H1 (cell line): ENCODE measurements around the gene ARHGAP24. TPM values are rescaled to one million over a fixed set of nuclear protein-coding genes. Genes with fewer than 3 reads are reported as not detected.

Experiments used
- CTCF ChIA-PET: fragments of 300-600 bp; sonication (Branson Sonifier 250); formaldehyde crosslinking; loops from one replicate; lab custom pipeline; 2021; ENCODE audit not compliant: partially characterized antibody; lab: Charles Lee
- POLR2A ChIA-PET: fragments of 300-600 bp; sonication (Branson Sonifier 250); formaldehyde crosslinking; loops from one replicate; lab custom pipeline; 2021; ENCODE audit warnings: inconsistent platforms; ENCODE audit not compliant: partially characterized antibody; lab: Charles Lee
- DNase-seq, 2 experiments: peaks; one replicate each; pipeline versions ENCODE4 v3.0.0 to v3.0.0-alpha.2; 2010 to 2022; ENCODE audit warnings: low spot score in 2 of 2, low read depth in 1 of 2, mixed read lengths in 1 of 2
- FAIRE-seq: peaks from 2 replicates; lab custom pipeline; 2011; peaks lifted over from hg19 to GRCh38; lab: Jason Lieb, UNC
- H2AFZ ChIP-seq: 2 replicates; pipeline ENCODE4 v1.8.1; 2012; ENCODE audit warnings: low read length, inconsistent platforms
- H2AK5ac ChIP-seq: 2 replicates; pipeline ENCODE4 v1.6.1; 2013; ENCODE audit warnings: low read depth, low read length
- H2BK120ac ChIP-seq: replicated peaks from 2 replicates; pipeline ENCODE3; 2013; ENCODE audit warnings: low read depth, low read length, inconsistent platforms
- H2BK12ac ChIP-seq: 2 replicates; pipeline ENCODE4 v1.6.1; 2013; ENCODE audit warnings: low read depth, low read length
- H2BK15ac ChIP-seq: 2 replicates; pipeline ENCODE4 v1.6.1; 2013; ENCODE audit warnings: low read length
- H2BK20ac ChIP-seq: 2 replicates; pipeline ENCODE4 v1.6.1; 2013; ENCODE audit warnings: low read length
- H2BK5ac ChIP-seq: 2 replicates; pipeline ENCODE4 v1.6.1; 2013; ENCODE audit warnings: low read depth, low read length
- H3K14ac ChIP-seq: 2 replicates; pipeline ENCODE4 v1.6.1; 2013; ENCODE audit warnings: inconsistent platforms; ENCODE audit not compliant: insufficient read length
- H3K18ac ChIP-seq: 2 replicates; pipeline ENCODE4 v1.6.1; 2013; ENCODE audit warnings: low read length; ENCODE audit errors: extremely low read depth
- H3K23ac ChIP-seq: 2 replicates; pipeline ENCODE4 v1.6.1; 2013; ENCODE audit warnings: inconsistent platforms; ENCODE audit not compliant: insufficient read length
- H3K23me2 ChIP-seq: 2 replicates; pipeline ENCODE4 v1.6.1; 2013; ENCODE audit warnings: low read depth, low read length
- H3K27ac ChIP-seq: 2 replicates; pipeline ENCODE4 v1.6.1; 2011; ENCODE audit warnings: low read depth, low read length, inconsistent platforms
- H3K27me3 ChIP-seq, 4 experiments: replicated peaks in 1 of 4; 1 replicate in 1 of 4; 2 replicates in 3 of 4; pipeline versions ENCODE4 v1.6.1 to v1.8.1; 2011 to 2013; ENCODE audit warnings: low read length in 3 of 4, mild to moderate bottlenecking in 3 of 4, inconsistent platforms in 2 of 4, mixed read lengths in 2 of 4, moderate library complexity in 1 of 4; ENCODE audit not compliant: control insufficient read depth in 3 of 4, insufficient read depth in 3 of 4; ENCODE audit errors: extremely low read depth in 1 of 4
- H3K36me3 ChIP-seq, 4 experiments: 2 replicates each; pipeline versions ENCODE4 v1.6.1 to v1.8.1; 2011 to 2013; ENCODE audit warnings: mild to moderate bottlenecking in 4 of 4, low read length in 3 of 4, moderate library complexity in 2 of 4, control low read depth in 1 of 4, inconsistent platforms in 1 of 4; ENCODE audit not compliant: insufficient read depth in 4 of 4, control insufficient read depth in 2 of 4
- H3K4ac ChIP-seq: replicated peaks from 2 replicates; pipeline ENCODE3; 2013; ENCODE audit warnings: low read length, low read depth, mixed read lengths, inconsistent platforms; ENCODE audit not compliant: insufficient read length
- H3K4me1 ChIP-seq, 4 experiments: replicated peaks in 1 of 4; 1 replicate in 1 of 4; 2 replicates in 3 of 4; pipeline versions ENCODE4 v1.6.1 to v1.8.1; 2011 to 2013; ENCODE audit warnings: low read length in 3 of 4, inconsistent platforms in 2 of 4, mixed read lengths in 1 of 4; ENCODE audit not compliant: insufficient read depth in 4 of 4, control insufficient read depth in 3 of 4
- H3K4me2 ChIP-seq, 2 experiments: 2 replicates each; pipeline versions ENCODE4 v1.6.1 to v1.8.1; 2011 to 2013; ENCODE audit warnings: low read depth in 2 of 2, low read length in 2 of 2, control low read depth in 1 of 2, inconsistent platforms in 1 of 2, mild to moderate bottlenecking in 1 of 2; ENCODE audit not compliant: insufficient read depth in 1 of 2
- H3K4me3 ChIP-seq, 4 experiments: fragments of 200-600, 300-600 bp in 1 of 4; sonication (generic), shearing (Covaris generic), sonication (Bioruptor Twin) in 1 of 4; 2 replicates each; pipeline versions ENCODE4 v1.5.1 to v1.8.1; 2011 to 2016; ENCODE audit warnings: low read length in 4 of 4, low read depth in 3 of 4, control low read depth in 2 of 4, inconsistent platforms in 2 of 4, mild to moderate bottlenecking in 2 of 4, mixed read lengths in 1 of 4, moderate library complexity in 1 of 4; ENCODE audit not compliant: insufficient read depth in 2 of 4; ENCODE audit errors: extremely low read depth in 1 of 4
- H3K56ac ChIP-seq: replicated peaks from 2 replicates; pipeline ENCODE3; 2013; ENCODE audit warnings: low read depth, mild to moderate bottlenecking, mixed read lengths, low read length, inconsistent platforms; ENCODE audit not compliant: insufficient read length
- H3K79me1 ChIP-seq: 2 replicates; pipeline ENCODE4 v1.6.1; 2013; ENCODE audit warnings: low read depth, low read length, control low read depth
- H3K79me2 ChIP-seq, 2 experiments: 2 replicates each; pipeline versions ENCODE4 v1.6.1 to v1.8.1; 2012 to 2013; ENCODE audit warnings: low read length in 2 of 2, mild to moderate bottlenecking in 2 of 2, inconsistent platforms in 1 of 2; ENCODE audit not compliant: insufficient read depth in 2 of 2, control insufficient read depth in 1 of 2
- H3K9ac ChIP-seq, 4 experiments: replicated peaks in 1 of 4; 1 replicate in 1 of 4; 2 replicates in 3 of 4; pipeline versions ENCODE4 v1.6.1 to v1.8.1; 2011 to 2013; ENCODE audit warnings: low read depth in 3 of 4, low read length in 3 of 4, control low read depth in 2 of 4, mild to moderate bottlenecking in 2 of 4, moderate library complexity in 2 of 4, inconsistent platforms in 1 of 4; ENCODE audit errors: extremely low read depth in 1 of 4
- H3K9me3 ChIP-seq, 2 experiments: 2 replicates each; pipeline versions ENCODE4 v1.6.1 to v1.8.1; 2012 to 2013; ENCODE audit warnings: mild to moderate bottlenecking in 2 of 2, moderate library complexity in 2 of 2, control low read depth in 1 of 2, inconsistent platforms in 1 of 2, low read depth in 1 of 2, low read length in 1 of 2, mixed read lengths in 1 of 2; ENCODE audit not compliant: insufficient read depth in 2 of 2
- H4K20me1 ChIP-seq, 2 experiments: replicated peaks in 1 of 2; 2 replicates each; pipeline versions ENCODE3 to v1.8.1; 2011 to 2013; ENCODE audit warnings: inconsistent platforms in 2 of 2, low read length in 2 of 2, mild to moderate bottlenecking in 1 of 2; ENCODE audit not compliant: insufficient read depth in 2 of 2, control insufficient read depth in 1 of 2
- H4K5ac ChIP-seq: 2 replicates; pipeline ENCODE4 v1.6.1; 2013; ENCODE audit warnings: low read length, low read depth, mixed read lengths, inconsistent platforms; ENCODE audit not compliant: insufficient read length
- H4K8ac ChIP-seq: 2 replicates; pipeline ENCODE4 v1.8.0; 2013; ENCODE audit warnings: mild to moderate bottlenecking, moderate library complexity, low read length, inconsistent platforms; ENCODE audit not compliant: insufficient read depth; ENCODE audit errors: extremely low read depth
- H4K91ac ChIP-seq: replicated peaks from 2 replicates; pipeline ENCODE3; 2013; ENCODE audit warnings: low read length, mixed read lengths, inconsistent platforms; ENCODE audit not compliant: insufficient read length
- ASH2L ChIP-seq: fragments of 200-600, 300-600 bp; sonication (generic); IDR thresholded peaks from one replicate; pipeline ENCODE4 v1.7.1; 2017; ENCODE audit warnings: low read length
- MAFK ChIP-seq: IDR thresholded peaks from 2 replicates; pipeline ENCODE4 v1.6.1; 2012; ENCODE audit warnings: low read depth, mild to moderate bottlenecking, improper control_type of control experiment, low read length
- SIN3A ChIP-seq, 2 experiments: IDR thresholded peaks in 1 of 2; conservative IDR thresholded peaks in 1 of 2; 2 replicates each; pipeline ENCODE4 v1.6.1; 2011 to 2012; ENCODE audit warnings: low read length in 2 of 2, improper control_type of control experiment in 1 of 2, low read depth in 1 of 2, mild to moderate bottlenecking in 1 of 2
- SRF ChIP-seq: IDR thresholded peaks from 2 replicates; pipeline ENCODE4 v1.6.1; 2011; ENCODE audit warnings: mild to moderate bottlenecking, low read depth, low read length, moderate library complexity
- WGBS, 2 experiments: shearing (Covaris generic) in 1 of 2; methylation state at CpG; one replicate each; pipeline versions ENCODE4 v1.1.6 to v1.1.7; 2013 to 2015; ENCODE audit warnings: low lambda C conversion rate in 2 of 2, mixed read lengths in 2 of 2, inconsistent platforms in 1 of 2, low coverage in 1 of 2, missing lambda C conversion rate in 1 of 2; ENCODE audit not compliant: insufficient replicate concordance in 2 of 2, insufficient coverage in 1 of 2, insufficient read length in 1 of 2; ENCODE audit errors: extremely low coverage in 1 of 2, missing lambda C conversion rate in 1 of 2; 5-methylcytosine and 5-hydroxymethylcytosine counted together
- polyA plus RNA-seq, 7 experiments: library from polyadenylated mRNA; depleted of rRNA in 3 of 7; stranded (reverse) in 5 of 7; unstranded in 2 of 7; fragments of >200 nt in 5 of 7; fragments of 200-250 nt in 2 of 7; gene quantifications; 1 replicate in 5 of 7; 2 replicates in 1 of 7; 4 replicates in 1 of 7; pipeline versions ENCODE4 v1.2.1 to v1.2.3, GENCODE V29; 2011 to 2013; ENCODE audit warnings: missing spikeins in 2 of 7, mixed read lengths in 2 of 7
- total RNA-seq: library from RNA; stranded (reverse); fragmentation: NEBNext Ultra II Directional; extraction: Animal tissue kit (Norgen Biotek cat#: 25700); gene quantifications from 2 replicates; pipeline ENCODE4 v1.2.1, GENCODE V29; 2021

Gene ARHGAP24
- total and polyA plus RNA-seq, 2 of the 8 experiments (the other 6 are each of a cell fraction or from before 2014, with no cell fraction given), result 0.08 to 0.50 TPM

- POLR2A ChIA-PET, result no interaction called here
- Histone ChIP-seq H2BK15ac (no peak overlapping the region), H3K79me1 (no peaks in the 10 kb centered on the region), H2AK5ac (no peak overlapping the region), H2BK120ac (no peak overlapping the region), H3K4me1 (no peaks in the 10 kb centered on the region), H3K4me2 (no peak overlapping the region), H2BK20ac (no peak overlapping the region), H3K23me2 (no peaks in the 10 kb centered on the region), H3K4ac (no peak overlapping the region), H4K5ac (no peak overlapping the region), H4K91ac (no peak overlapping the region), H4K20me1 (no peaks in the 10 kb centered on the region), H4K8ac (no peak overlapping the region), H3K9ac (no peak overlapping the region), H3K14ac (no peak overlapping the region), H2BK5ac (no peak overlapping the region), H3K9me3 (no peaks in the 10 kb centered on the region), H3K79me2 (no peaks in the 10 kb centered on the region), H2BK12ac (no peak overlapping the region), H3K4me3 (no peak overlapping the region), H3K18ac (no peak overlapping the region), H3K36me3 (no peaks in the 10 kb centered on the region), H3K23ac (no peak overlapping the region), H3K56ac (no peak overlapping the region), H3K27ac (no peak overlapping the region), H2AFZ (no peak overlapping the region), H3K27me3 (no peaks in the 10 kb centered on the region)
- WGBS, 2 experiments, result 87% methylated on average over 3 of the region's 3 CpGs; no CpG with 5 or more reads in 1 of the 2 experiments
- CTCF ChIA-PET, result interaction anchor here (1.4 to 3.6 kb wide), 2 partner anchors 8 to 11 kb away, joined by 5 to 19 read pairs; no protein-coding TSS in a partner anchor
- TF ChIP-seq MAFK (no peak), ASH2L (no peak), SIN3A (conservative IDR thresholded peaks at IDR 0.05 in 1 of 2, IDR thresholded peaks at IDR 0.05 in 1 of 2; ENCODE audit: low read depth in 1 of 2, low read length in 2 of 2) (no peak), SRF (no peak)
- no peak for DNase-seq
- no peak for FAIRE-seq
These were observed 314.3 kb downstream of the ARHGAP24 start for GRCh38 chr4:85789241-85789640.
